H1 (cell line): Measurements from ENCODE around the gene IKZF2. TPM values are rescaled to one million over a fixed set of nuclear protein-coding genes. Genes with fewer than 3 reads are reported as not detected.

ENCODE experiments used
- CTCF ChIA-PET: fragments of 300-600 bp; sonication (Branson Sonifier 250); formaldehyde crosslinking; loops from one replicate; lab custom pipeline; 2021; ENCODE audit not compliant: partially characterized antibody; lab: Charles Lee
- POLR2A ChIA-PET: fragments of 300-600 bp; sonication (Branson Sonifier 250); formaldehyde crosslinking; loops from one replicate; lab custom pipeline; 2021; ENCODE audit warnings: inconsistent platforms; ENCODE audit not compliant: partially characterized antibody; lab: Charles Lee
- DNase-seq, 2 experiments: peaks; one replicate each; pipeline versions ENCODE4 v3.0.0 to v3.0.0-alpha.2; 2010 to 2022; ENCODE audit warnings: low spot score in 2 of 2, low read depth in 1 of 2, mixed read lengths in 1 of 2
- FAIRE-seq: peaks from 2 replicates; lab custom pipeline; 2011; peaks lifted over from hg19 to GRCh38; lab: Jason Lieb, UNC
- H2AFZ ChIP-seq: 2 replicates; pipeline ENCODE4 v1.8.1; 2012; ENCODE audit warnings: low read length, inconsistent platforms
- H2AK5ac ChIP-seq: 2 replicates; pipeline ENCODE4 v1.6.1; 2013; ENCODE audit warnings: low read depth, low read length
- H2BK120ac ChIP-seq: replicated peaks from 2 replicates; pipeline ENCODE3; 2013; ENCODE audit warnings: low read depth, low read length, inconsistent platforms
- H2BK12ac ChIP-seq: 2 replicates; pipeline ENCODE4 v1.6.1; 2013; ENCODE audit warnings: low read depth, low read length
- H2BK15ac ChIP-seq: 2 replicates; pipeline ENCODE4 v1.6.1; 2013; ENCODE audit warnings: low read length
- H2BK20ac ChIP-seq: 2 replicates; pipeline ENCODE4 v1.6.1; 2013; ENCODE audit warnings: low read length
- H2BK5ac ChIP-seq: 2 replicates; pipeline ENCODE4 v1.6.1; 2013; ENCODE audit warnings: low read depth, low read length
- H3K14ac ChIP-seq: 2 replicates; pipeline ENCODE4 v1.6.1; 2013; ENCODE audit warnings: inconsistent platforms; ENCODE audit not compliant: insufficient read length
- H3K18ac ChIP-seq: 2 replicates; pipeline ENCODE4 v1.6.1; 2013; ENCODE audit warnings: low read length; ENCODE audit errors: extremely low read depth
- H3K23ac ChIP-seq: 2 replicates; pipeline ENCODE4 v1.6.1; 2013; ENCODE audit warnings: inconsistent platforms; ENCODE audit not compliant: insufficient read length
- H3K23me2 ChIP-seq: 2 replicates; pipeline ENCODE4 v1.6.1; 2013; ENCODE audit warnings: low read depth, low read length
- H3K27ac ChIP-seq: 2 replicates; pipeline ENCODE4 v1.6.1; 2011; ENCODE audit warnings: low read depth, low read length, inconsistent platforms
- H3K27me3 ChIP-seq, 4 experiments: replicated peaks in 1 of 4; 1 replicate in 1 of 4; 2 replicates in 3 of 4; pipeline versions ENCODE4 v1.6.1 to v1.8.1; 2011 to 2013; ENCODE audit warnings: low read length in 3 of 4, mild to moderate bottlenecking in 3 of 4, inconsistent platforms in 2 of 4, mixed read lengths in 2 of 4, moderate library complexity in 1 of 4; ENCODE audit not compliant: control insufficient read depth in 3 of 4, insufficient read depth in 3 of 4; ENCODE audit errors: extremely low read depth in 1 of 4
- H3K36me3 ChIP-seq, 4 experiments: 2 replicates each; pipeline versions ENCODE4 v1.6.1 to v1.8.1; 2011 to 2013; ENCODE audit warnings: mild to moderate bottlenecking in 4 of 4, low read length in 3 of 4, moderate library complexity in 2 of 4, control low read depth in 1 of 4, inconsistent platforms in 1 of 4; ENCODE audit not compliant: insufficient read depth in 4 of 4, control insufficient read depth in 2 of 4
- H3K4ac ChIP-seq: replicated peaks from 2 replicates; pipeline ENCODE3; 2013; ENCODE audit warnings: low read length, low read depth, mixed read lengths, inconsistent platforms; ENCODE audit not compliant: insufficient read length
- H3K4me1 ChIP-seq, 4 experiments: replicated peaks in 1 of 4; 1 replicate in 1 of 4; 2 replicates in 3 of 4; pipeline versions ENCODE4 v1.6.1 to v1.8.1; 2011 to 2013; ENCODE audit warnings: low read length in 3 of 4, inconsistent platforms in 2 of 4, mixed read lengths in 1 of 4; ENCODE audit not compliant: insufficient read depth in 4 of 4, control insufficient read depth in 3 of 4
- H3K4me2 ChIP-seq, 2 experiments: 2 replicates each; pipeline versions ENCODE4 v1.6.1 to v1.8.1; 2011 to 2013; ENCODE audit warnings: low read depth in 2 of 2, low read length in 2 of 2, control low read depth in 1 of 2, inconsistent platforms in 1 of 2, mild to moderate bottlenecking in 1 of 2; ENCODE audit not compliant: insufficient read depth in 1 of 2
- H3K4me3 ChIP-seq, 4 experiments: fragments of 200-600, 300-600 bp in 1 of 4; sonication (generic), shearing (Covaris generic), sonication (Bioruptor Twin) in 1 of 4; 2 replicates each; pipeline versions ENCODE4 v1.5.1 to v1.8.1; 2011 to 2016; ENCODE audit warnings: low read length in 4 of 4, low read depth in 3 of 4, control low read depth in 2 of 4, inconsistent platforms in 2 of 4, mild to moderate bottlenecking in 2 of 4, mixed read lengths in 1 of 4, moderate library complexity in 1 of 4; ENCODE audit not compliant: insufficient read depth in 2 of 4; ENCODE audit errors: extremely low read depth in 1 of 4
- H3K56ac ChIP-seq: replicated peaks from 2 replicates; pipeline ENCODE3; 2013; ENCODE audit warnings: low read depth, mild to moderate bottlenecking, mixed read lengths, low read length, inconsistent platforms; ENCODE audit not compliant: insufficient read length
- H3K79me1 ChIP-seq: 2 replicates; pipeline ENCODE4 v1.6.1; 2013; ENCODE audit warnings: low read depth, low read length, control low read depth
- H3K79me2 ChIP-seq, 2 experiments: 2 replicates each; pipeline versions ENCODE4 v1.6.1 to v1.8.1; 2012 to 2013; ENCODE audit warnings: low read length in 2 of 2, mild to moderate bottlenecking in 2 of 2, inconsistent platforms in 1 of 2; ENCODE audit not compliant: insufficient read depth in 2 of 2, control insufficient read depth in 1 of 2
- H3K9ac ChIP-seq, 4 experiments: replicated peaks in 1 of 4; 1 replicate in 1 of 4; 2 replicates in 3 of 4; pipeline versions ENCODE4 v1.6.1 to v1.8.1; 2011 to 2013; ENCODE audit warnings: low read depth in 3 of 4, low read length in 3 of 4, control low read depth in 2 of 4, mild to moderate bottlenecking in 2 of 4, moderate library complexity in 2 of 4, inconsistent platforms in 1 of 4; ENCODE audit errors: extremely low read depth in 1 of 4
- H3K9me3 ChIP-seq, 2 experiments: 2 replicates each; pipeline versions ENCODE4 v1.6.1 to v1.8.1; 2012 to 2013; ENCODE audit warnings: mild to moderate bottlenecking in 2 of 2, moderate library complexity in 2 of 2, control low read depth in 1 of 2, inconsistent platforms in 1 of 2, low read depth in 1 of 2, low read length in 1 of 2, mixed read lengths in 1 of 2; ENCODE audit not compliant: insufficient read depth in 2 of 2
- H4K20me1 ChIP-seq, 2 experiments: replicated peaks in 1 of 2; 2 replicates each; pipeline versions ENCODE3 to v1.8.1; 2011 to 2013; ENCODE audit warnings: inconsistent platforms in 2 of 2, low read length in 2 of 2, mild to moderate bottlenecking in 1 of 2; ENCODE audit not compliant: insufficient read depth in 2 of 2, control insufficient read depth in 1 of 2
- H4K5ac ChIP-seq: 2 replicates; pipeline ENCODE4 v1.6.1; 2013; ENCODE audit warnings: low read length, low read depth, mixed read lengths, inconsistent platforms; ENCODE audit not compliant: insufficient read length
- H4K8ac ChIP-seq: 2 replicates; pipeline ENCODE4 v1.8.0; 2013; ENCODE audit warnings: mild to moderate bottlenecking, moderate library complexity, low read length, inconsistent platforms; ENCODE audit not compliant: insufficient read depth; ENCODE audit errors: extremely low read depth
- H4K91ac ChIP-seq: replicated peaks from 2 replicates; pipeline ENCODE3; 2013; ENCODE audit warnings: low read length, mixed read lengths, inconsistent platforms; ENCODE audit not compliant: insufficient read length
- CBX5 ChIP-seq: fragments of 300-800, 300-1000 bp; sonication (generic); IDR thresholded peaks from 2 replicates; pipeline ENCODE4 v1.7.1; 2016; ENCODE audit warnings: antibody characterized with exemption, low read length, low read depth
- CREB1 ChIP-seq: IDR thresholded peaks from 2 replicates; pipeline ENCODE4 v1.6.1; 2012; ENCODE audit warnings: inconsistent platforms
- EGR1 ChIP-seq: IDR thresholded peaks from 2 replicates; pipeline ENCODE4 v1.6.1; 2011; ENCODE audit warnings: low read depth, low read length, borderline replicate concordance
- EP300 ChIP-seq, 2 experiments: IDR thresholded peaks; 1 replicate in 1 of 2; 2 replicates in 1 of 2; pipeline ENCODE4 v1.6.1; 2011 to 2012; ENCODE audit warnings: low read depth in 2 of 2, low read length in 2 of 2, mild to moderate bottlenecking in 2 of 2, borderline replicate concordance in 1 of 2, inconsistent platforms in 1 of 2, moderate library complexity in 1 of 2
- GTF2F1 ChIP-seq: IDR thresholded peaks from 2 replicates; pipeline ENCODE4 v1.6.1; 2012; ENCODE audit warnings: low read depth, low read length, improper control_type of control experiment, borderline replicate concordance
- JUND ChIP-seq: IDR thresholded peaks from 2 replicates; pipeline ENCODE4 v1.6.1; 2011; ENCODE audit warnings: mild to moderate bottlenecking, improper control_type of control experiment, low read length
- KDM1A ChIP-seq: fragments of 200-600, 300-600 bp; sonication (generic); IDR thresholded peaks from 2 replicates; pipeline ENCODE4 v1.7.1; 2016; ENCODE audit warnings: mild to moderate bottlenecking, low read length, borderline replicate concordance
- POLR2AphosphoS5 ChIP-seq: IDR thresholded peaks from 2 replicates; pipeline ENCODE4 v1.6.1; 2011; ENCODE audit warnings: low read depth, low read length
- POU5F1 ChIP-seq: IDR thresholded peaks from 2 replicates; pipeline ENCODE4 v1.6.1; 2011; ENCODE audit warnings: low read depth, mild to moderate bottlenecking, low read length, moderate library complexity
- RXRA ChIP-seq: IDR thresholded peaks from 2 replicates; pipeline ENCODE4 v1.6.1; 2011; ENCODE audit warnings: low read depth, mild to moderate bottlenecking, low read length, moderate library complexity; ENCODE audit not compliant: insufficient read depth
- SAP30 ChIP-seq: fragments of 300-600 bp; sonication (generic); IDR thresholded peaks from 2 replicates; pipeline ENCODE4 v1.7.1; 2012; ENCODE audit warnings: low read length, moderate library complexity, mild to moderate bottlenecking, inconsistent platforms; ENCODE audit not compliant: insufficient read depth, insufficient replicate concordance
- SIRT6 ChIP-seq: IDR thresholded peaks from one replicate; pipeline ENCODE4 v1.7.1; 2012; ENCODE audit warnings: low read length, inconsistent platforms
- TAF1 ChIP-seq: IDR thresholded peaks from 2 replicates; pipeline ENCODE4 v1.6.1; 2011; ENCODE audit warnings: mild to moderate bottlenecking, low read depth, low read length
- TBP ChIP-seq: IDR thresholded peaks from 2 replicates; pipeline ENCODE4 v1.6.1; 2011; ENCODE audit warnings: low read depth, low read length, improper control_type of control experiment
- TCF12 ChIP-seq: IDR thresholded peaks from 2 replicates; pipeline ENCODE4 v1.6.1; 2011; ENCODE audit warnings: low read depth, mild to moderate bottlenecking, low read length
- WGBS, 2 experiments: shearing (Covaris generic) in 1 of 2; methylation state at CpG; one replicate each; pipeline versions ENCODE4 v1.1.6 to v1.1.7; 2013 to 2015; ENCODE audit warnings: low lambda C conversion rate in 2 of 2, mixed read lengths in 2 of 2, inconsistent platforms in 1 of 2, low coverage in 1 of 2, missing lambda C conversion rate in 1 of 2; ENCODE audit not compliant: insufficient replicate concordance in 2 of 2, insufficient coverage in 1 of 2, insufficient read length in 1 of 2; ENCODE audit errors: extremely low coverage in 1 of 2, missing lambda C conversion rate in 1 of 2; 5-methylcytosine and 5-hydroxymethylcytosine counted together
- polyA plus RNA-seq, 7 experiments: library from polyadenylated mRNA; depleted of rRNA in 3 of 7; stranded (reverse) in 5 of 7; unstranded in 2 of 7; fragments of >200 nt in 5 of 7; fragments of 200-250 nt in 2 of 7; gene quantifications; 1 replicate in 5 of 7; 2 replicates in 1 of 7; 4 replicates in 1 of 7; pipeline versions ENCODE4 v1.2.1 to v1.2.3, GENCODE V29; 2011 to 2013; ENCODE audit warnings: missing spikeins in 2 of 7, mixed read lengths in 2 of 7
- total RNA-seq: library from RNA; stranded (reverse); fragmentation: NEBNext Ultra II Directional; extraction: Animal tissue kit (Norgen Biotek cat#: 25700); gene quantifications from 2 replicates; pipeline ENCODE4 v1.2.1, GENCODE V29; 2021

Gene IKZF2
- total and polyA plus RNA-seq, 2 of the 8 experiments (the other 6 are each of a cell fraction or from before 2014, with no cell fraction given) = 1.7 to 4.4 TPM

DNA sequence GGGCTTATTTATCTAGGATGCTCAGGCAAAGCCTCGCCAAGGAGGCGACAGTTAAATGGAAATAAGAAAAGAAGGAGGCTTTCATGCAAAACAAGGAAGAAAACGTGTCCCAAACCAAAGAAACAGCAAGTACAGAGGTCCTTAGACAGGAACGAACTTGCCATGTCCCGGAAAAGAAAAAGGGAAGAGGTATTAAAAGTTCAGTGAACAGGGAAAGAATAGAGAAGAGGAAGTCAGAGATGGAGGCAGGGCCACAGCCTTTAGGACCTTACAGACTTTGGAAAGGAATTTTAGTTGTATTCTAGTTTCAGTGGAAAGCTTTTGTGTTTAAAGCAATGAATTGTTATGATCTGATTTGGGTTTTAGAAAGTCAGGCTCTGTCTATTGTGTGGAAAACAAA, 22.1 kb downstream of the IKZF2 start:
- no peaks in the 10 kb centered on the region for H3K79me2 ChIP-seq
- H3K9ac ChIP-seq = no peak overlapping the region
- H2BK20ac ChIP-seq = no peak overlapping the region
- no peak overlapping the region for H2AFZ ChIP-seq
- H2BK5ac ChIP-seq = no peak overlapping the region
- no peak overlapping the region for H3K56ac ChIP-seq
- no peaks in the 10 kb centered on the region for H3K4me1 ChIP-seq
- no peak overlapping the region for H2BK15ac ChIP-seq
- no peak overlapping the region for H2BK120ac ChIP-seq
- H3K18ac ChIP-seq = no peak overlapping the region
- H4K91ac ChIP-seq = no peak overlapping the region
- H3K79me1 ChIP-seq = no peaks in the 10 kb centered on the region
- no peak overlapping the region for H4K8ac ChIP-seq
- no peak overlapping the region for H3K4ac ChIP-seq
- CTCF ChIA-PET = no interaction called here
- H3K27me3 ChIP-seq = no peaks in the 10 kb centered on the region
- no peak overlapping the region for H3K14ac ChIP-seq
- H2AK5ac ChIP-seq = no peak overlapping the region
- FAIRE-seq (no peak), DNase-seq (no peak)
- no peak overlapping the region for H3K4me3 ChIP-seq
- no peaks in the 10 kb centered on the region for H3K9me3 ChIP-seq
- POLR2A ChIA-PET = no interaction called here
- peaks cover 0 to 2% of the 10 kb centered on the region in 2 experiments for H4K20me1 ChIP-seq
- no peak for TF ChIP-seq SIRT6
- TF ChIP-seq GTF2F1 = no peak
- TF ChIP-seq JUND = no peak
- no peak for TF ChIP-seq EGR1
- no peak for TF ChIP-seq TCF12
- TF ChIP-seq KDM1A = no peak
- no peak for TF ChIP-seq CBX5
- no peak for TF ChIP-seq CREB1
- no peak for TF ChIP-seq TAF1
- TF ChIP-seq POLR2AphosphoS5 = no peak
- TF ChIP-seq EP300 (IDR thresholded peaks at IDR 0.05; ENCODE audit: borderline replicate concordance in 1 of 2, low read depth in 2 of 2, low read length in 2 of 2) = no peak
- TF ChIP-seq RXRA = no peak
- no peak for TF ChIP-seq SAP30
- no peak for TF ChIP-seq TBP
- TF ChIP-seq POU5F1 = no peak
- TF ChIP-seq, all 59 proteins: peak for 0
- Histone ChIP-seq H3K27ac (no peak overlapping the region), H2BK12ac (no peak overlapping the region), H3K23ac (no peak overlapping the region), H3K23me2 (no peaks in the 10 kb centered on the region), H3K36me3 (no peaks in the 10 kb centered on the region), H4K5ac (no peak overlapping the region), H3K4me2 (no peak overlapping the region)
- 81% methylated on average over 5 of the region's 5 CpGs; no CpG with 5 or more reads in 1 of the 2 experiments for WGBS, 2 experiments
